GM12891 (cell line): ENCODE measurements around the gene POU2AF3.

Experiments used
- PAX5 ChIP-seq: IDR thresholded peaks from 2 replicates; pipeline ENCODE4 v1.6.1; 2011; ENCODE audit warnings: low read length, moderate library complexity, mild to moderate bottlenecking; ENCODE audit not compliant: insufficient read depth, severe bottlenecking
- POLR2A ChIP-seq: IDR thresholded peaks from 2 replicates; pipeline ENCODE4 v1.6.1; 2011; ENCODE audit warnings: low read depth, low read length, control low read depth
- POLR2AphosphoS5 ChIP-seq: IDR thresholded peaks from 2 replicates; pipeline ENCODE4 v1.6.1; 2011; ENCODE audit warnings: low read depth, low read length, control low read depth
- POU2F2 ChIP-seq: IDR thresholded peaks from 2 replicates; pipeline ENCODE4 v1.6.1; 2011; ENCODE audit warnings: low read depth, mild to moderate bottlenecking, control low read depth, low read length, moderate library complexity
- SPI1 ChIP-seq: IDR thresholded peaks from 2 replicates; pipeline ENCODE4 v1.6.1; 2011; ENCODE audit warnings: low read depth, low read length, control low read depth
- TAF1 ChIP-seq: IDR thresholded peaks from 2 replicates; pipeline ENCODE4 v1.6.1; 2011; ENCODE audit warnings: low read depth, low read length, control low read depth

GRCh38 chr11:111342329-111342728 lies 44.0 kb downstream of the POU2AF3 start:
- TF ChIP-seq POLR2A: no peak
- no peak for TF ChIP-seq POLR2AphosphoS5
- no peak for TF ChIP-seq TAF1
- TF ChIP-seq SPI1: no peak
- no peak for TF ChIP-seq PAX5
- TF ChIP-seq POU2F2: no peak
